Activated gamma-delta T cell treated with Interleukin-2 at 50 U/mL for 16 hours (primary cell): ENCODE data around the gene PIGL.
A peak's percentile ranks its signal among the peaks of the same experiment; 100 is the strongest.

ENCODE experiments used
- DNase-seq: peaks from one replicate; pipeline ENCODE4 v3.0.0-alpha.2; 2020

Gene PIGL

GRCh38 chr17:16313139-16314090 is 96.4 kb downstream of the PIGL start:
- no peak for DNase-seq

GRCh38 chr17:16314189-16314588 is 97.2 kb downstream of the PIGL start:
- DNase-seq = no peak

- no peak for DNase-seq
Observed at GRCh38 chr17:16314859-16315258, 97.8 kb downstream of the PIGL start.

GRCh38 chr17:16319969-16320368 is 103.0 kb downstream of the PIGL start:
- DNase-seq = no peak

GRCh38 chr17:16322636-16323035 is 105.6 kb downstream of the PIGL start:
- DNase-seq = no peak

- DNase-seq = no peak
Observed at GRCh38 chr17:16325964-16326363, 109.0 kb downstream of the PIGL start.

GRCh38 chr17:16327018-16327417 is 110.0 kb downstream of the PIGL start:
- no peak for DNase-seq

- no peak for DNase-seq
Observed at GRCh38 chr17:16328997-16329396, 112.0 kb downstream of the PIGL start.

GRCh38 chr17:16329519-16330271 is 112.7 kb downstream of the PIGL start:
- DNase-seq = no peak

GRCh38 chr17:16338391-16338790 is 121.4 kb downstream of the PIGL start:
- DNase-seq = no peak

- DNase-seq = no peak
Observed at GRCh38 chr17:16339402-16339801, 122.4 kb downstream of the PIGL start.

- no peak for DNase-seq
Observed at GRCh38 chr17:16339959-16340358, 122.9 kb downstream of the PIGL start.

GRCh38 chr17:16342979-16343378 is 126.0 kb downstream of the PIGL start:
- no peak for DNase-seq

GRCh38 chr17:16343569-16343968 is 126.6 kb downstream of the PIGL start:
- DNase-seq = no peak

GRCh38 chr17:16345565-16345964 is 128.6 kb downstream of the PIGL start:
- no peak for DNase-seq

- no peak for DNase-seq
Observed at GRCh38 chr17:16346721-16347271, 129.8 kb downstream of the PIGL start.

- DNase-seq = no peak
Observed at GRCh38 chr17:16348586-16348985, 131.6 kb downstream of the PIGL start.

- DNase-seq = no peak
Observed at GRCh38 chr17:16349431-16349830, 132.4 kb downstream of the PIGL start.

- DNase-seq = no peak
Observed at GRCh38 chr17:16351831-16352230, 134.8 kb downstream of the PIGL start.

GRCh38 chr17:16352303-16352666 is 135.3 kb downstream of the PIGL start:
- DNase-seq = peak; percentile 8

GRCh38 chr17:16352667-16353316 is 135.8 kb downstream of the PIGL start:
- peak; percentile 21 for DNase-seq

- DNase-seq = peak; percentile 56
Observed at GRCh38 chr17:16353317-16354174, 136.5 kb downstream of the PIGL start, which contains the start of gene CENPV. Gene CENPV, minus strand, starts transcription at chr17:16353469. Its CDS starts 33 bp downstream, at chr17:16353436.
